NB4 (cell line): ENCODE data around the gene WFIKKN1.

Source experiments
- DNase-seq: peaks from one replicate; pipeline ENCODE4 v3.0.0; 2010; ENCODE audit warnings: low read depth
- H3K4me3 ChIP-seq: one replicate; pipeline ENCODE4 v1.5.1; 2011; ENCODE audit warnings: mild to moderate bottlenecking, low read depth, low read length, moderate library complexity
- CTCF ChIP-seq: IDR thresholded peaks from one replicate; pipeline ENCODE4 v1.5.1; 2012; ENCODE audit warnings: low read depth, low read length
- MAX ChIP-seq: IDR thresholded peaks from 2 replicates; pipeline ENCODE4 v1.6.1; 2011; ENCODE audit warnings: low read depth, low read length
- MYC ChIP-seq: IDR thresholded peaks from 2 replicates; pipeline ENCODE4 v1.6.1; 2011; ENCODE audit warnings: low read depth, low read length
- POLR2A ChIP-seq: IDR thresholded peaks from 2 replicates; pipeline ENCODE4 v1.6.1; 2011; ENCODE audit warnings: mild to moderate bottlenecking; ENCODE audit not compliant: insufficient read length; ENCODE audit errors: extremely low read depth

The WFIKKN1 gene

GRCh38 chr16:625117-625976 lies 5.4 kb upstream of the WFIKKN1 start:
- no peak for DNase-seq
- H3K4me3 ChIP-seq: no peak overlapping the region
- no peak for TF ChIP-seq CTCF

- no peak for TF ChIP-seq CTCF
- TF ChIP-seq POLR2A: no peak
- TF ChIP-seq MAX: no peak
- TF ChIP-seq MYC: no peak
- no peak for DNase-seq
- H3K4me3 ChIP-seq: no peak overlapping the region
These were observed 4.6 kb upstream of the WFIKKN1 start for GRCh38 chr16:625977-626765.

- no peak for TF ChIP-seq MAX
- TF ChIP-seq POLR2A: no peak
- no peak for TF ChIP-seq CTCF
- no peak for TF ChIP-seq MYC
- H3K4me3 ChIP-seq: no peak overlapping the region
- DNase-seq: no peak
These were observed 3.9 kb upstream of the WFIKKN1 start for GRCh38 chr16:626787-627453.

GRCh38 chr16:627454-628239 lies 3.1 kb upstream of the WFIKKN1 start:
- DNase-seq: no peak
- no peak for TF ChIP-seq POLR2A
- no peak overlapping the region for H3K4me3 ChIP-seq

- no peak overlapping the region for H3K4me3 ChIP-seq
- TF ChIP-seq CTCF (no peak), MAX (no peak), MYC (no peak), POLR2A (no peak)
- DNase-seq: no peak
These were observed 2.3 kb upstream of the WFIKKN1 start for GRCh38 chr16:628321-629061.
